LNCaP clone FGC (cell line): ENCODE results near the gene MYBL2.

Experiments used
- DNase-seq: peaks from one replicate; pipeline ENCODE4 v3.0.0-alpha.2; 2011; ENCODE audit warnings: low read depth
- H3K4me3 ChIP-seq: 2 replicates; pipeline ENCODE4 v1.5.1; 2011; ENCODE audit warnings: mild to moderate bottlenecking, low read depth, low read length, control low read depth
- TF ChIP-seq, protein P1 (sequence below): IDR thresholded peaks from 2 replicates; pipeline ENCODE4 v1.5.1; 2012; ENCODE audit warnings: mild to moderate bottlenecking; ENCODE audit not compliant: control insufficient read depth, insufficient read depth; ENCODE audit errors: extremely low read depth

Gene MYBL2

DNA sequence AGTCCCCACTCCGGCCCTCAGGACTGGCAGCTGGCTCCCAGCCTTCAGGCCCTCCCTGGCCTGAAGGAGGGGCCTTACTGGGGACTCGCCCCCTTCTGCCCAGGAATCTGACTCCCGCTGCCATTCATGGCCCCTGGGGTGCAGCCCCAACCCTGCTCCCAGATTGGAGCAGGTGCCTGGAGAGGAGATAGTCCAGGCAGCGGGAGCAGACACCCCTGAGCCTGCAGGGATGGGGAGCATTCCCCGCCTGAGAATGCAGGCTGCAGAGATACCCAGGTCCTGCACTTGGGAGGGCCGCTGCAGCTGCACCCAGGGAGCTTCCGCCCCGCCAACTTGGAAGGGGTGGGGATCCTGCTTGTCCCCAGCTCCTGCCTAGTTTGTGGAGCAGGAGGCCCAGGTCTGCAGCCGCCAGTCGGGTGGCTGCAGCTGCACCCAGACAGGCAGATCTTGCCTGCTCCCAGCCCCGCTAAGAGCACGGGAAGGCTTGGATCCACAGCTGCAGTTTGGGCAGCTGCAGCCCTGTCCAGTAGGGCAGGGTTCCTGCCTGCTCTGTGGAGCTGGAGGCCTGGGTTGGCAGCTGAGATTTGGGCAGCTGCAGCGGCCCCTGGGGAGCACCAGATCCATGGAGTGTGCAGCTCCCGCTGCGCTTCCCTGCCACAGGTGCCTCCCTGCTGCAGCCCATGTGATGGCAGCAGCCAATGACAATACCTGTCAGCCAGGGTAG lies 54.7 kb downstream of the MYBL2 start:
- no peak overlapping the region for H3K4me3 ChIP-seq
- no peak for DNase-seq

DNA sequence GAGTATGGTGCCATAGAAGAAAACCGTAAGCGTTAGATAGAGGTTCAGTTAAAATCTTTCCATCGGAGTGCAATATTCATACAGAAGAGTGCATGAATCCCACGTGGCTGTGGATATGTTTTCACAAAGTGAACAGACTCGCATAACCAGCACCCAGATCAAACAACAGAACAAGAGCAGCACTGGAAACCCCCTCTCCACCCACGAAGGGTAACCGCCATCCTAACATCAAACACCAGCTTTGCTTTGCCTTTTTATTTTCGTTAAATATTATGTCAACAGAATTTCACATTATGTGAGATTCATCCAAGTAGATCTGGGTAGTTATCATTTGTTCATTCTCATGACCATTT lies 55.2 kb downstream of the MYBL2 start:
- TF ChIP-seq, protein P1, sequence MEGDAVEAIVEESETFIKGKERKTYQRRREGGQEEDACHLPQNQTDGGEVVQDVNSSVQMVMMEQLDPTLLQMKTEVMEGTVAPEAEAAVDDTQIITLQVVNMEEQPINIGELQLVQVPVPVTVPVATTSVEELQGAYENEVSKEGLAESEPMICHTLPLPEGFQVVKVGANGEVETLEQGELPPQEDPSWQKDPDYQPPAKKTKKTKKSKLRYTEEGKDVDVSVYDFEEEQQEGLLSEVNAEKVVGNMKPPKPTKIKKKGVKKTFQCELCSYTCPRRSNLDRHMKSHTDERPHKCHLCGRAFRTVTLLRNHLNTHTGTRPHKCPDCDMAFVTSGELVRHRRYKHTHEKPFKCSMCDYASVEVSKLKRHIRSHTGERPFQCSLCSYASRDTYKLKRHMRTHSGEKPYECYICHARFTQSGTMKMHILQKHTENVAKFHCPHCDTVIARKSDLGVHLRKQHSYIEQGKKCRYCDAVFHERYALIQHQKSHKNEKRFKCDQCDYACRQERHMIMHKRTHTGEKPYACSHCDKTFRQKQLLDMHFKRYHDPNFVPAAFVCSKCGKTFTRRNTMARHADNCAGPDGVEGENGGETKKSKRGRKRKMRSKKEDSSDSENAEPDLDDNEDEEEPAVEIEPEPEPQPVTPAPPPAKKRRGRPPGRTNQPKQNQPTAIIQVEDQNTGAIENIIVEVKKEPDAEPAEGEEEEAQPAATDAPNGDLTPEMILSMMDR = no peak
- DNase-seq = no peak
- no peak overlapping the region for H3K4me3 ChIP-seq

More for the DNA sequence above, 54.7 kb downstream of the MYBL2 start:
- TF ChIP-seq, protein P1 = no peak

DNA sequence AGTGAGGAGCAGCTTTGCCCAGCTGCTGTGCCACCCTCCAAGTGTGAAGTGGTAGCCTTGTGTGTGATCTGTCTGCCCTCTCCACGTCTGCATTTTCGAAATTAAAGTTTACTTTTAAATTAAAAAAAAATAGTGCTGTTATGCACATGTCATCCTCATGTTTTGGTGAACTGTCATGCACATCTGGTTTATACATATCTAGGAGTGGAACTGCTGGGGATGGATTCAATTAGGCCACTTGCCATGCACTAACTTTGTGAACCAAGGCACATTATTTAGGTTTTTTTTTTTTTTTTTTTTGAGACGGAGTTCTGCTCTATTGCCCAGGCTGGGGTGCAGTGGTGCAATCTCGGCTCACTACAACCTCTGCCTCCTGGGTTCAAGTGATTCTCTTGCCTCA lies 56.3 kb downstream of the MYBL2 start:
- no peak for DNase-seq
- TF ChIP-seq, protein P1 = no peak

DNA sequence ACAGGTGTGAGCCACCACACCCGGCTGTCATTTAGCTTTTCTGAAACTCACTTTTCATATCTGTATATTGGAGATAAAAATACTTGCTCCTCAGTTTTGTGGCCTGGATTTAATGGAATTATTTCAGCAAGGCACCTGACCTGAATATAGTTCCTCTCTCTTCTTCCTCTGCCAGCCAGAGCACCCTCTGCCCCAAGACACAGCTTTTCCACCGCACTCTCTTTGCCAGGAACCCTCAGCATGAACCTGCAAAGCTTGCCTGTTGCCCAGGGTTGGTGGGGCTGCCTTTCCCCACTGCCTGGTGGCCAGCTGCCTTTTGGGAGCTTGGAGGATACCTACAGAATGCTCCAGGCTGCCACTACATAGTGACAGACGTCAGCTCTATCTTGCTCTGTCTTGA lies 56.8 kb downstream of the MYBL2 start:
- no peak overlapping the region for H3K4me3 ChIP-seq
- DNase-seq = no peak
- TF ChIP-seq, protein P1 = no peak

More for the DNA sequence above, 56.3 kb downstream of the MYBL2 start:
- no peak overlapping the region for H3K4me3 ChIP-seq

DNA sequence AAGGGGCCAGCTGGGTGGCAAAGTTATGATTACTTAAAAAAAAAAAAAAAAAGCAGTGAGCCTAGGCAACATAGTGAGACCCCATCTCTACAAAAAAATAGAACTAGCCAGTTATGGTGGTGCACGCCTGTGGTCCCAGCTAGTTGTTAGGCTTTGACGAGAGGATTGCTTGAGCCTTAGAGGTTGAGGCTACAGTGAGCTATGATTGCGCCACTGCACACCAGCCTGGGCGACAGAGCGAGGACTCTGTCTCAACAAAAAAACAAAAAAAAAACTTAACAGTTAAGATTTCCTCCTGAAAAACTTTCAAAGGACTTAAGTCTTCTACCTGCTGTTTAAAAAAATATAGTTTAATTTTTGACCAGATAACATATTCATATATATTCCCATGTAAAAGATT lies 57.5 kb downstream of the MYBL2 start:
- TF ChIP-seq, protein P1 = no peak
- no peak for DNase-seq
- H3K4me3 ChIP-seq = no peak overlapping the region

DNA sequence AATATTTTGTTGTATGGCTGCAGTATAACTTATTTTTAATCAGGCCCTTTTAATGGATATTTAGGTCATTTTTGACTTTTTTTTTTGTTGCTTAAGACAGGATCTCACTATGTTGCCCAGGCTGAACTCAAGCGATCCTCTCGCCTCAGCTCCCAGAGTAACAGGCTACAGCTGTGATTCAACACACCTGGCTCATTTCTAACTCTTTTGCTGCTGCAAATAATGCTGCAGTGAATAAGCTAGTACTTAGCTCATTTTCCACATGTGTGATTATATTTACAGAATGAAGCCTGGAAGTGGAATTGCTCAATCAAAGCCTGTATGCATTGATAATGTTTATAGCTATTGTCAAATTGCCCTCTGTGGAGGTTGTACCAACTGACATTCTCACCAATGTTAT lies 58.8 kb downstream of the MYBL2 start:
- TF ChIP-seq, protein P1 = no peak
- no peak for DNase-seq
- H3K4me3 ChIP-seq = no peak overlapping the region

DNA sequence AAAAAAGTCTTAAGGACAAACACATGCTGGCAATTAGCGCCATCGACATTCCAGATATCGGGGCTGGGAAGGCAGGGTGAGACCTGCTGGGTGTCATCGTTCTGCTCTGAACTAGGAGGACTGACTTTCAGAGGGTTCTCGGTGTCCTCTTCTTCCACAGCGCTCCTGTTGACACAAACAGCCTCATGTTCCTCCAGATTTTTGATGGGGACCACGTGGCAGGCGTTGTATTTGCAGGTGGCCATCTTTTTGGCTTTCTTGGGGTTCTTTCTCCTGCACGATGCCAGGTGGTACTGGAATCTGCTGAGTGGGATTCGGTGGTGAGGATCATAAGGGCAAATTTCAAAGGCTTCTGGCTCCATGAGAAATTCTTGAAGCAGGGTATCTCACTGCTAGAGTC lies 59.4 kb downstream of the MYBL2 start:
- no peak overlapping the region for H3K4me3 ChIP-seq
- TF ChIP-seq, protein P1 = no peak
- DNase-seq = no peak
